Measurements from ENCODE around the gene FSCN2. TPM values are rescaled to one million over a fixed set of nuclear protein-coding genes. Genes with fewer than 3 reads are reported as not detected.

Gene FSCN2
- polyA plus RNA-seq, 1 of the 3 experiments (the other 2 are of a cell fraction): 2.1 TPM

DNA sequence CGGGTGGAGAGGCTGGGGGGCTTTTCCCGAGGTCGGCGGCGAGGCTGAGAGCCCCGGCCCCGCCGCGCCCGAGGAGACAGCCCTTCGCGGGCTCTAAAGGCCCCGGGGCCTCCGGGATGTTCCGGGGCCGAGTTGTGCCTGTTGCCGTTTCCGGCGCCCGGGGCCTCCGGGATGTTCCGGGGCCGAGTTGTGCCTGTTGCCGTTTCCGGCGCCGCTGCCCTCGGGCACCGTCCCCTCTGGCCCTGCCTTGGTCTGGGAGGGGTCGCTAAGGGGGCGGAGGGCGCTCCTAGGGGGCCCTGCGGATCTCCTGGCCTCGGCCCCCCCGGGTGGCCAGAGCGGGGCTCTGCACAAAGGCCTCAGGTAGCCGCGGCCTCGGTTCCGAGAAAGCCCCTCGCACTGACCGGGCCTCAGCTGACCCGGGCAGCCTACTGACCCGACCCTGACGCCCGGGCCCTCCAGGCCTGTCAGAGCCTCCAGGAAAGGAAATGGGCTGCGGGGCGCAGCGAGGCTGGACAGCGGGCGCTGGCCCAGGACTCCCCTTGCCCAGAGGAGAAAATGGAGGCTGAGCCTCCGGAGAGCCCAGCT, 39.8 kb upstream of the FSCN2 start:
- H3K9me2 ChIP-seq: no peaks in the 10 kb centered on the region
- H3K4me1 ChIP-seq (ENCODE audit: control insufficient read depth in 1 of 2, insufficient read depth in 2 of 2, low read depth in 1 of 2, low read length in 1 of 2): peaks cover 6 to 20% of the 10 kb centered on the region in 2 experiments; a peak in 2 of 4 replicates
- H3K27ac ChIP-seq (ENCODE audit: low read depth in 2 of 2, low read length in 1 of 2): peak overlapping the region in 1 of 2 experiments; percentile 24; a peak in 2 of 4 replicates
- H3K9ac ChIP-seq: peak overlapping the region; percentile 83
- H3K4me3 ChIP-seq (ENCODE audit: low read depth in 2 of 2, low read length in 1 of 2): peak overlapping the region; percentile 43 to 57
- H4K20me1 ChIP-seq (ENCODE audit: insufficient read depth): no peaks in the 10 kb centered on the region
- H3K79me2 ChIP-seq (ENCODE audit: insufficient read depth): no peaks in the 10 kb centered on the region
- DNase-seq: no peak
- 68% methylated on average over 15 of the region's 52 CpGs for WGBS (ENCODE audit: low lambda C conversion rate)
- H3K4me2 ChIP-seq: peak overlapping the region; percentile 99
- no peaks in the 10 kb centered on the region for H3K36me3 ChIP-seq (replicated peaks in 1 of 2; ENCODE audit: control insufficient read depth in 1 of 2, insufficient read depth in 2 of 2, low read length in 1 of 2)
- CTCF ChIA-PET: interaction anchor here (0.6 to 3.5 kb wide), 8 partner anchors 48 to 236 kb away, joined by 3 to 15 read pairs (median 6); no protein-coding TSS in a partner anchor
- H3K9me3 ChIP-seq: no peaks in the 10 kb centered on the region
- H3K27me3 ChIP-seq (ENCODE audit: insufficient read depth): no peaks in the 10 kb centered on the region
- TF ChIP-seq MXI1 (IDR thresholded peaks at IDR 0.05; ENCODE audit: low read depth, low read length): no peak
- TF ChIP-seq TCF12 (IDR thresholded peaks at IDR 0.05): no peak
- TF ChIP-seq FOSL2 (IDR thresholded peaks at IDR 0.05; ENCODE audit: borderline replicate concordance, low read depth): no peak
- no peak for TF ChIP-seq TEAD4 (IDR thresholded peaks at IDR 0.05; ENCODE audit: borderline replicate concordance, insufficient read depth)
- no peak for TF ChIP-seq FOXJ3 (CRISPR knock-in tag; IDR thresholded peaks at IDR 0.05)
- no peak for TF ChIP-seq CHD2 (IDR thresholded peaks at IDR 0.05; ENCODE audit: low read length, partially characterized antibody)
- TF ChIP-seq SMC3 (IDR thresholded peaks at IDR 0.05; ENCODE audit: low read depth, low read length): no peak
- no peak for TF ChIP-seq USF1 (IDR thresholded peaks at IDR 0.05; ENCODE audit: borderline replicate concordance, low read depth)
- TF ChIP-seq, protein P1, sequence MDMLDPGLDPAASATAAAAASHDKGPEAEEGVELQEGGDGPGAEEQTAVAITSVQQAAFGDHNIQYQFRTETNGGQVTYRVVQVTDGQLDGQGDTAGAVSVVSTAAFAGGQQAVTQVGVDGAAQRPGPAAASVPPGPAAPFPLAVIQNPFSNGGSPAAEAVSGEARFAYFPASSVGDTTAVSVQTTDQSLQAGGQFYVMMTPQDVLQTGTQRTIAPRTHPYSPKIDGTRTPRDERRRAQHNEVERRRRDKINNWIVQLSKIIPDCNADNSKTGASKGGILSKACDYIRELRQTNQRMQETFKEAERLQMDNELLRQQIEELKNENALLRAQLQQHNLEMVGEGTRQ (IDR thresholded peaks at IDR 0.05; ENCODE audit: borderline replicate concordance, low read depth, low read length): no peak
- no peak for TF ChIP-seq MEF2A (IDR thresholded peaks at IDR 0.05; ENCODE audit: borderline replicate concordance, low read depth)
- no peak for TF ChIP-seq TAF1 (IDR thresholded peaks at IDR 0.05; ENCODE audit: borderline replicate concordance, low read depth, low read length)
- TF ChIP-seq ELF1 (IDR thresholded peaks at IDR 0.05): no peak
- TF ChIP-seq IRF3 (IDR thresholded peaks at IDR 0.05; ENCODE audit: low read depth, low read length): no peak
- TF ChIP-seq, protein P2, sequence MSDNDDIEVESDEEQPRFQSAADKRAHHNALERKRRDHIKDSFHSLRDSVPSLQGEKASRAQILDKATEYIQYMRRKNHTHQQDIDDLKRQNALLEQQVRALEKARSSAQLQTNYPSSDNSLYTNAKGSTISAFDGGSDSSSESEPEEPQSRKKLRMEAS (IDR thresholded peaks at IDR 0.05; ENCODE audit: low read depth): no peak
- TF ChIP-seq, protein P3, sequence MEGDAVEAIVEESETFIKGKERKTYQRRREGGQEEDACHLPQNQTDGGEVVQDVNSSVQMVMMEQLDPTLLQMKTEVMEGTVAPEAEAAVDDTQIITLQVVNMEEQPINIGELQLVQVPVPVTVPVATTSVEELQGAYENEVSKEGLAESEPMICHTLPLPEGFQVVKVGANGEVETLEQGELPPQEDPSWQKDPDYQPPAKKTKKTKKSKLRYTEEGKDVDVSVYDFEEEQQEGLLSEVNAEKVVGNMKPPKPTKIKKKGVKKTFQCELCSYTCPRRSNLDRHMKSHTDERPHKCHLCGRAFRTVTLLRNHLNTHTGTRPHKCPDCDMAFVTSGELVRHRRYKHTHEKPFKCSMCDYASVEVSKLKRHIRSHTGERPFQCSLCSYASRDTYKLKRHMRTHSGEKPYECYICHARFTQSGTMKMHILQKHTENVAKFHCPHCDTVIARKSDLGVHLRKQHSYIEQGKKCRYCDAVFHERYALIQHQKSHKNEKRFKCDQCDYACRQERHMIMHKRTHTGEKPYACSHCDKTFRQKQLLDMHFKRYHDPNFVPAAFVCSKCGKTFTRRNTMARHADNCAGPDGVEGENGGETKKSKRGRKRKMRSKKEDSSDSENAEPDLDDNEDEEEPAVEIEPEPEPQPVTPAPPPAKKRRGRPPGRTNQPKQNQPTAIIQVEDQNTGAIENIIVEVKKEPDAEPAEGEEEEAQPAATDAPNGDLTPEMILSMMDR (IDR thresholded peaks at IDR 0.05): no peak; the same call in 1 of the 2 replicates
- no peak for TF ChIP-seq REST (IDR thresholded peaks at IDR 0.05; ENCODE audit: low read depth, low read length)
- TF ChIP-seq, protein P4, sequence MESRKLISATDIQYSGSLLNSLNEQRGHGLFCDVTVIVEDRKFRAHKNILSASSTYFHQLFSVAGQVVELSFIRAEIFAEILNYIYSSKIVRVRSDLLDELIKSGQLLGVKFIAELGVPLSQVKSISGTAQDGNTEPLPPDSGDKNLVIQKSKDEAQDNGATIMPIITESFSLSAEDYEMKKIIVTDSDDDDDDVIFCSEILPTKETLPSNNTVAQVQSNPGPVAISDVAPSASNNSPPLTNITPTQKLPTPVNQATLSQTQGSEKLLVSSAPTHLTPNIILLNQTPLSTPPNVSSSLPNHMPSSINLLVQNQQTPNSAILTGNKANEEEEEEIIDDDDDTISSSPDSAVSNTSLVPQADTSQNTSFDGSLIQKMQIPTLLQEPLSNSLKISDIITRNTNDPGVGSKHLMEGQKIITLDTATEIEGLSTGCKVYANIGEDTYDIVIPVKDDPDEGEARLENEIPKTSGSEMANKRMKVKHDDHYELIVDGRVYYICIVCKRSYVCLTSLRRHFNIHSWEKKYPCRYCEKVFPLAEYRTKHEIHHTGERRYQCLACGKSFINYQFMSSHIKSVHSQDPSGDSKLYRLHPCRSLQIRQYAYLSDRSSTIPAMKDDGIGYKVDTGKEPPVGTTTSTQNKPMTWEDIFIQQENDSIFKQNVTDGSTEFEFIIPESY (IDR thresholded peaks at IDR 0.05; ENCODE audit: borderline replicate concordance, low read depth): no peak
- no peak for TF ChIP-seq POLR2AphosphoS5 (IDR thresholded peaks at IDR 0.05; ENCODE audit: low read depth, low read length)
- TF ChIP-seq RCOR1 (IDR thresholded peaks at IDR 0.05; ENCODE audit: low read length): no peak
- POLR2A ChIA-PET: no interaction called here
- peaks cover 18% of the 10 kb centered on the region for H3F3A ChIP-seq (replicated peaks; ENCODE audit: insufficient read depth)
- peak overlapping the region; percentile 95 for H2AFZ ChIP-seq (ENCODE audit: low read depth)

Data from SK-N-SH (cell line).